HEK293 (cell line): Measurements from ENCODE around the gene TCEANC2.

Experiments
- GLI4 ChIP-seq: fragments of 450-650 bp; formaldehyde crosslinking; IDR thresholded peaks from 2 replicates; pipeline ENCODE4 v1.5.1; 2016; ENCODE audit warnings: missing biosample characterization, missing genetic modification characterization
- HOXD13 ChIP-seq: sonication (generic); formaldehyde crosslinking; IDR thresholded peaks from 2 replicates; pipeline ENCODE4 v1.8.0; 2022; ENCODE audit warnings: missing genetic modification reagents, borderline replicate concordance
- KLF16 ChIP-seq: fragments of 450-650 bp; formaldehyde crosslinking; IDR thresholded peaks from 2 replicates; pipeline ENCODE4 v1.5.1; 2017; ENCODE audit warnings: missing biosample characterization, missing genetic modification characterization
- OSR2 ChIP-seq: fragments of 450-650 bp; formaldehyde crosslinking; IDR thresholded peaks from 2 replicates; pipeline ENCODE4 v1.5.1; 2016; ENCODE audit warnings: missing biosample characterization, missing genetic modification characterization
- PATZ1 ChIP-seq: fragments of 450-650 bp; formaldehyde crosslinking; IDR thresholded peaks from 2 replicates; pipeline ENCODE4 v1.5.1; 2016; ENCODE audit warnings: missing biosample characterization, missing genetic modification characterization
- PRDM10 ChIP-seq: fragments of 450-650 bp; formaldehyde crosslinking; IDR thresholded peaks from 2 replicates; pipeline ENCODE4 v1.5.1; 2016; ENCODE audit warnings: missing biosample characterization, missing genetic modification characterization
- SP2 ChIP-seq: fragments of 450-650 bp; formaldehyde crosslinking; IDR thresholded peaks from 2 replicates; pipeline ENCODE4 v1.5.1; 2016; ENCODE audit warnings: missing biosample characterization, missing genetic modification characterization
- SP7 ChIP-seq: fragments of 450-650 bp; formaldehyde crosslinking; IDR thresholded peaks from 2 replicates; pipeline ENCODE4 v1.5.1; 2016; ENCODE audit warnings: missing biosample characterization, missing genetic modification characterization
- YY1 ChIP-seq: fragments of 450-650 bp; formaldehyde crosslinking; IDR thresholded peaks from 2 replicates; pipeline ENCODE4 v1.5.1; 2018; ENCODE audit warnings: missing biosample characterization, missing genetic modification characterization
- YY2 ChIP-seq: fragments of 450-650 bp; formaldehyde crosslinking; IDR thresholded peaks from 2 replicates; pipeline ENCODE4 v1.5.1; 2016; ENCODE audit warnings: missing biosample characterization, missing genetic modification characterization
- ZBTB10 ChIP-seq: fragments of 450-650 bp; formaldehyde crosslinking; IDR thresholded peaks from 2 replicates; pipeline ENCODE4 v1.5.1; 2016; ENCODE audit warnings: missing biosample characterization, missing genetic modification characterization
- ZNF114 ChIP-seq: fragments of 450-650 bp; formaldehyde crosslinking; IDR thresholded peaks from 2 replicates; pipeline ENCODE4 v1.5.0; 2017; ENCODE audit warnings: missing biosample characterization, missing genetic modification characterization
- ZNF133 ChIP-seq: fragments of 450-650 bp; formaldehyde crosslinking; IDR thresholded peaks from 2 replicates; pipeline ENCODE4 v1.5.1; 2016; ENCODE audit warnings: missing biosample characterization, missing genetic modification characterization
- ZNF239 ChIP-seq: fragments of 450-650 bp; formaldehyde crosslinking; IDR thresholded peaks from 2 replicates; pipeline ENCODE4 v1.5.1; 2016; ENCODE audit warnings: missing biosample characterization, missing genetic modification characterization
- ZNF280C ChIP-seq: fragments of 450-650 bp; formaldehyde crosslinking; IDR thresholded peaks from 2 replicates; pipeline ENCODE4 v1.5.1; 2016; ENCODE audit warnings: missing biosample characterization, missing genetic modification characterization
- ZNF324 ChIP-seq: fragments of 450-650 bp; formaldehyde crosslinking; IDR thresholded peaks from 2 replicates; pipeline ENCODE4 v1.5.1; 2016; ENCODE audit warnings: missing biosample characterization, missing genetic modification characterization
- ZNF423 ChIP-seq: fragments of 450-650 bp; formaldehyde crosslinking; IDR thresholded peaks from 2 replicates; pipeline ENCODE4 v1.5.1; 2016; ENCODE audit warnings: missing biosample characterization, missing genetic modification characterization
- ZNF501 ChIP-seq: fragments of 450-650 bp; formaldehyde crosslinking; IDR thresholded peaks from 2 replicates; pipeline ENCODE4 v1.5.1; 2016; ENCODE audit warnings: missing biosample characterization, missing genetic modification characterization
- ZNF513 ChIP-seq: fragments of 450-650 bp; IDR thresholded peaks from 2 replicates; pipeline ENCODE4 v1.5.1; 2018; ENCODE audit warnings: missing biosample characterization, missing genetic modification characterization
- ZNF530 ChIP-seq: fragments of 450-650 bp; formaldehyde crosslinking; IDR thresholded peaks from 2 replicates; pipeline ENCODE4 v1.5.1; 2016; ENCODE audit warnings: low read depth, missing biosample characterization, missing genetic modification characterization
- ZNF600 ChIP-seq: fragments of 450-650 bp; formaldehyde crosslinking; IDR thresholded peaks from 2 replicates; pipeline ENCODE4 v1.5.1; 2016; ENCODE audit warnings: missing biosample characterization, missing genetic modification characterization
- ZNF629 ChIP-seq: fragments of 450-650 bp; formaldehyde crosslinking; IDR thresholded peaks from 2 replicates; pipeline ENCODE4 v1.5.1; 2017; ENCODE audit warnings: missing biosample characterization, missing genetic modification characterization
- ZNF645 ChIP-seq: fragments of 450-650 bp; formaldehyde crosslinking; IDR thresholded peaks from 2 replicates; pipeline ENCODE4; 2016; ENCODE audit warnings: missing biosample characterization, missing genetic modification characterization
- ZNF670 ChIP-seq: fragments of 450-650 bp; formaldehyde crosslinking; IDR thresholded peaks from 2 replicates; pipeline ENCODE4 v1.5.1; 2016; ENCODE audit warnings: missing biosample characterization, missing genetic modification characterization, low read depth
- ZNF792 ChIP-seq: fragments of 450-650 bp; formaldehyde crosslinking; IDR thresholded peaks from 2 replicates; pipeline ENCODE4 v1.5.1; 2016; ENCODE audit warnings: missing biosample characterization, missing genetic modification characterization
- ZSCAN23 ChIP-seq: fragments of 450-650 bp; formaldehyde crosslinking; IDR thresholded peaks from 2 replicates; pipeline ENCODE4 v1.5.1; 2016; ENCODE audit warnings: missing biosample characterization, missing genetic modification characterization

TCEANC2 gene

GRCh38 chr1:54052934-54053744, at the start of gene TCEANC2, which contains the start of gene TMEM59 (continued):
- no peak for TF ChIP-seq ZNF513 (tag by site-specific recombination)
- peak; percentile 71 for TF ChIP-seq KLF16 (tag by site-specific recombination)
- TF ChIP-seq ZNF324 = peak; percentile 76; the same call in 1 of the 2 replicates
- no peak for TF ChIP-seq GLI4 (tag by site-specific recombination)
- TF ChIP-seq SP2 (tag by site-specific recombination) = peak; percentile 99
- peak; percentile 98 for TF ChIP-seq ZBTB10 (tag by site-specific recombination)
- peak; percentile 69; the same call in 1 of the 2 replicates for TF ChIP-seq ZSCAN23 (tag by site-specific recombination)
- TF ChIP-seq ZNF280C (tag by site-specific recombination) = no peak
- peak; percentile 97 for TF ChIP-seq PATZ1 (tag by site-specific recombination)
- TF ChIP-seq SP7 (tag by site-specific recombination) = peak; percentile 27; the same call in 1 of the 2 replicates
- TF ChIP-seq ZNF114 (tag by site-specific recombination) = no peak
- TF ChIP-seq ZNF792 = peak; percentile 83
- peak; percentile 63; the same call in 1 of the 2 replicates for TF ChIP-seq PRDM10 (tag by site-specific recombination)
- TF ChIP-seq ZNF133 = no peak
- TF ChIP-seq ZNF501 = peak; percentile 84
- no peak for TF ChIP-seq ZNF530 (tag by site-specific recombination)
- TF ChIP-seq ZNF629 (tag by site-specific recombination) = peak; percentile 60; the same call in 1 of the 2 replicates
- TF ChIP-seq ZNF423 = no peak
- 0 out of 2 replicates have a peak, but pooled peaks have one; percentile 10 for TF ChIP-seq ZNF600 (tag by site-specific recombination)
- peak; percentile 18; the same call in 1 of the 2 replicates for TF ChIP-seq OSR2
- TF ChIP-seq ZNF645 (tag by site-specific recombination) = no peak
- 0 out of 2 replicates have a peak, but pooled peaks have one; percentile 4 for TF ChIP-seq HOXD13
- TF ChIP-seq YY1 (tag by site-specific recombination) = peak; percentile 83
- 0 out of 2 replicates have a peak, but pooled peaks have one; percentile 21 for TF ChIP-seq ZNF239
- TF ChIP-seq ZNF670 (tag by site-specific recombination) = no peak
- TF ChIP-seq YY2 (tag by site-specific recombination) = peak; percentile 65
